Spleen (tissue), 11 donors: ENCODE measurements around the gene PTPRN2. TPM values are rescaled to one million over a fixed set of nuclear protein-coding genes. Genes with fewer than 3 reads are reported as not detected.

ENCODE experiments used
- DNase-seq: peaks from one replicate; pipeline ENCODE4 v3.0.0-alpha.2; 2020
- H3K27ac ChIP-seq, 8 donors: fragments of 200-600 bp; sonication (generic) in 7 of 8; 1 replicate in 4 of 8; 2 replicates in 4 of 8; pipeline versions ENCODE4 v1.5.0 to v1.8.0; 2016 to 2021; ENCODE audit warnings: inconsistent platforms in 4 of 8, mild to moderate bottlenecking in 4 of 8, moderate library complexity in 1 of 8
- H3K27me3 ChIP-seq, 7 donors: fragments of 200-600 bp; sonication (generic) in 6 of 7; replicated peaks in 1 of 7; 1 replicate in 4 of 7; 2 replicates in 3 of 7; pipeline versions ENCODE4 v1.5.0 to v1.8.0; 2016 to 2021; ENCODE audit warnings: inconsistent platforms in 3 of 7, mild to moderate bottlenecking in 1 of 7
- H3K36me3 ChIP-seq, 6 donors: fragments of 200-600 bp; sonication (generic) in 5 of 6; 1 replicate in 4 of 6; 2 replicates in 2 of 6; pipeline versions ENCODE4 v1.5.0 to v1.8.0; 2016 to 2021; ENCODE audit warnings: inconsistent platforms in 2 of 6
- H3K4me1 ChIP-seq, 6 donors: fragments of 200-600 bp; sonication (generic) in 5 of 6; 1 replicate in 3 of 6; 2 replicates in 3 of 6; pipeline versions ENCODE4 v1.5.0 to v1.8.0; 2016 to 2021; ENCODE audit warnings: inconsistent platforms in 3 of 6
- H3K4me3 ChIP-seq, 8 donors: fragments of 200-600 bp; sonication (generic) in 7 of 8; 1 replicate in 4 of 8; 2 replicates in 4 of 8; pipeline versions ENCODE4 v1.5.0 to v1.8.0; 2016 to 2021; ENCODE audit warnings: inconsistent platforms in 4 of 8, mild to moderate bottlenecking in 4 of 8, moderate library complexity in 2 of 8
- H3K9me3 ChIP-seq, 8 donors: fragments of 200-600 bp; sonication (generic) in 7 of 8; 1 replicate in 4 of 8; 2 replicates in 4 of 8; pipeline versions ENCODE4 v1.5.0 to v1.8.0; 2016 to 2021; ENCODE audit warnings: inconsistent platforms in 4 of 8
- CTCF ChIP-seq, 11 experiments: fragments of 200-600 bp in 7 of 11; fragments of 450-650 bp in 4 of 11; sonication (generic) in 4 of 11; IDR thresholded peaks in 8 of 11; conservative IDR thresholded peaks in 3 of 11; 1 replicate in 7 of 11; 2 replicates in 4 of 11; pipeline versions ENCODE4 v1.4.0 to v1.8.0; 2016 to 2021; ENCODE audit warnings: antibody characterized with exemption in 11 of 11, inconsistent platforms in 4 of 11, mild to moderate bottlenecking in 1 of 11
- POLR2A ChIP-seq, 3 donors: fragments of 450-650 bp; IDR thresholded peaks; one replicate each; pipeline ENCODE4 v1.5.1; 2017; ENCODE audit warnings: antibody characterized with exemption in 3 of 3, mild to moderate bottlenecking in 1 of 3
- POLR2AphosphoS5 ChIP-seq, 3 donors: sonication (generic); formaldehyde crosslinking; IDR thresholded peaks; one replicate each; pipeline ENCODE4 v1.5.1; 2017; ENCODE audit warnings: antibody characterized with exemption in 3 of 3
- WGBS, 5 donors: extraction: QIAGEN DNeasy Blood & Tissue Kit in 3 of 5; methylation state at CpG; one replicate each; pipeline versions ENCODE4 v1.1.5 to v1.1.7; 2013 to 2018; 5-methylcytosine and 5-hydroxymethylcytosine counted together
- intact Hi-C: fragments of 100-400 bp; cut with DNase I; formaldehyde crosslinking; loops from one replicate; pipeline ENCODE4 v1.15.0; 2023; ENCODE audit warnings: low total_unique reads
- polyA plus RNA-seq, 3 donors: library from polyadenylated mRNA; stranded (reverse); fragments of 200-250 nt; gene quantifications; one replicate each; pipeline ENCODE4 v1.2.1, GENCODE V29; 2013
- total RNA-seq, 7 donors: library from RNA; depleted of rRNA in 3 of 7; stranded (reverse); fragments of >200 nt in 3 of 7; fragmentation: NEBNext Ultra II Directional in 4 of 7; extraction: Animal tissue kit (Norgen Biotek cat#: 25700) in 4 of 7; gene quantifications; one replicate each; pipeline versions ENCODE4 v1.1.0 to v1.2.1, GENCODE V29; 2016 to 2021
- donor health status: healthy with polysubstance abuse.
- donor health status: DM: no; HTN: no; CAD: no; lungs with moderate emphysema.
- donor health status: DM: no; HTN: no; CAD: no.
- donor health status: Bipolar disorder and iron deficiency.
- donor health status: healthy.
- donor health status: DM: no; HTN: no; CAD: no.
- donor health status: DM: yes; HTN: yes; CAD: no.

The PTPRN2 gene
- total and polyA plus RNA-seq, 10 donors = 7.0 to 22.8 (median 16.8) TPM

GRCh38 chr7:157771689-157772088 is 815.9 kb downstream of the PTPRN2 start:
- intact Hi-C loops = no loop called here
- WGBS, 5 donors = 85 to 96% (median 92%) methylated on average over 6 of the region's 6 CpGs

GRCh38 chr7:157770716-157771320 is 816.8 kb downstream of the PTPRN2 start:
- Histone ChIP-seq H3K9me3 (peaks cover 0 to 18% (median 8%) of the 10 kb centered on the region in 8 donors), H3K4me1 (no peaks in the 10 kb centered on the region), H3K36me3 (no peaks in the 10 kb centered on the region), H3K27ac (no peak overlapping the region), H3K4me3 (no peak overlapping the region), H3K27me3 (peaks cover 0 to 35% (median 0%) of the 10 kb centered on the region in 7 donors)
- DNase-seq = peak; percentile 64
- no peak for TF ChIP-seq CTCF (IDR thresholded peaks at IDR 0.05 in 8 of 11, conservative IDR thresholded peaks at IDR 0.05 in 3 of 11)
- TF ChIP-seq POLR2AphosphoS5 (IDR thresholded peaks at IDR 0.05) = no peak
- TF ChIP-seq POLR2A (IDR thresholded peaks at IDR 0.05) = no peak
- WGBS, 5 donors = 86 to 92% (median 91%) methylated on average over 12 to 13 of the region's 13 CpGs
- intact Hi-C loops = no loop called here

More at GRCh38 chr7:157771689-157772088, 815.9 kb downstream of the PTPRN2 start:
- no peak for TF ChIP-seq CTCF (IDR thresholded peaks at IDR 0.05 in 8 of 11, conservative IDR thresholded peaks at IDR 0.05 in 3 of 11)
- no peak for TF ChIP-seq POLR2A (IDR thresholded peaks at IDR 0.05)
- TF ChIP-seq POLR2AphosphoS5 (IDR thresholded peaks at IDR 0.05) = no peak
- Histone ChIP-seq H3K4me3 (no peak overlapping the region), H3K4me1 (no peaks in the 10 kb centered on the region), H3K27me3 (peaks cover 0 to 34% (median 0%) of the 10 kb centered on the region in 7 donors), H3K27ac (no peak overlapping the region), H3K36me3 (no peaks in the 10 kb centered on the region), H3K9me3 (peaks cover 0 to 18% (median 8%) of the 10 kb centered on the region in 8 donors)
- no peak for DNase-seq

- no peak overlapping the region for H3K4me3 ChIP-seq
- H3K9me3 ChIP-seq = peaks cover 0 to 27% (median 8%) of the 10 kb centered on the region in 8 donors
- intact Hi-C loops = no loop called here
- no peak overlapping the region for H3K27ac ChIP-seq
- peaks cover 0 to 35% (median 0%) of the 10 kb centered on the region in 7 donors for H3K27me3 ChIP-seq
- DNase-seq = peak; percentile 76
- no peaks in the 10 kb centered on the region for H3K36me3 ChIP-seq
- TF ChIP-seq POLR2A (IDR thresholded peaks at IDR 0.05) (no peak), CTCF (IDR thresholded peaks at IDR 0.05 in 8 of 11, conservative IDR thresholded peaks at IDR 0.05 in 3 of 11) (no peak)
- WGBS, 5 donors = 68 to 79% (median 76%) methylated on average over 19 of the region's 19 CpGs
- H3K4me1 ChIP-seq = no peaks in the 10 kb centered on the region
Measured at GRCh38 chr7:157769526-157770215, 818.0 kb downstream of the PTPRN2 start.

- Histone ChIP-seq H3K4me1 (no peaks in the 10 kb centered on the region), H3K9me3 (peaks cover 0 to 32% (median 10%) of the 10 kb centered on the region in 8 donors), H3K27ac (no peak overlapping the region), H3K36me3 (no peaks in the 10 kb centered on the region), H3K4me3 (no peak overlapping the region), H3K27me3 (peaks cover 0 to 35% (median 0%) of the 10 kb centered on the region in 7 donors)
- DNase-seq = peak; percentile 68
- TF ChIP-seq CTCF (IDR thresholded peaks at IDR 0.05 in 8 of 11, conservative IDR thresholded peaks at IDR 0.05 in 3 of 11) (no peak), POLR2A (IDR thresholded peaks at IDR 0.05) (no peak), POLR2AphosphoS5 (IDR thresholded peaks at IDR 0.05) (no peak)
- intact Hi-C loops = no loop called here
- WGBS, 5 donors = 68 to 77% (median 74%) methylated on average over 17 of the region's 17 CpGs
Measured at GRCh38 chr7:157769086-157769485, 818.5 kb downstream of the PTPRN2 start.
